CD4-positive, CD25-positive, alpha-beta regulatory T cell (primary cell): Measurements from ENCODE around the gene CCBE1. TPM values are rescaled to one million over a fixed set of nuclear protein-coding genes. Genes with fewer than 3 reads are reported as not detected.

ENCODE experiments used
- ATAC-seq, 2 donors: fragments of 150-1000 bp; cut with Tn5 transposase; one replicate each; pipeline ENCODE4 v1.10.0; 2021; ENCODE audit warnings: low read depth in 2 of 2, moderate number of reproducible peaks in 2 of 2, moderate library complexity in 1 of 2
- DNase-seq, 3 donors: peaks; one replicate each; pipeline versions ENCODE4 v3.0.0 to v3.0.0-alpha.2; 2012 to 2022; ENCODE audit warnings: mixed read lengths in 1 of 3
- H3K27ac ChIP-seq: one replicate; pipeline ENCODE4 v1.7.0; 2013; ENCODE audit warnings: mild to moderate bottlenecking, low read length; ENCODE audit not compliant: insufficient read depth, poor library complexity, severe bottlenecking
- H3K27me3 ChIP-seq: one replicate; pipeline ENCODE4 v1.7.0; 2013; ENCODE audit warnings: low read length; ENCODE audit not compliant: control insufficient read depth, insufficient read depth
- H3K36me3 ChIP-seq: one replicate; pipeline ENCODE4 v1.7.0; 2013; ENCODE audit warnings: mild to moderate bottlenecking, low read length, moderate library complexity; ENCODE audit not compliant: control insufficient read depth, insufficient read depth
- H3K4me1 ChIP-seq: 2 replicates; pipeline ENCODE4 v1.7.0; 2013; ENCODE audit warnings: mild to moderate bottlenecking, low read length; ENCODE audit not compliant: insufficient read depth, control insufficient read depth, poor library complexity, severe bottlenecking
- H3K4me3 ChIP-seq: one replicate; pipeline ENCODE4 v1.7.0; 2013; ENCODE audit warnings: low read depth, mild to moderate bottlenecking, low read length, moderate library complexity
- H3K9me3 ChIP-seq, 2 experiments: 1 replicate in 1 of 2; 2 replicates in 1 of 2; pipeline ENCODE4 v1.7.0; 2013; ENCODE audit warnings: low read length in 2 of 2, mild to moderate bottlenecking in 1 of 2, moderate library complexity in 1 of 2; ENCODE audit not compliant: control insufficient read depth in 2 of 2
- H3K27ac Mint-ChIP-seq, 3 donors: one replicate each; pipeline ENCODE4 v1.8.0; 2020 to 2022; ENCODE audit warnings: mild to moderate bottlenecking in 3 of 3, mixed read lengths in 3 of 3, moderate library complexity in 2 of 3
- H3K27me3 Mint-ChIP-seq: one replicate; pipeline ENCODE4 v1.8.0; 2022; ENCODE audit warnings: mild to moderate bottlenecking, mixed read lengths
- H3K36me3 Mint-ChIP-seq: one replicate; pipeline ENCODE4 v1.8.0; 2020; ENCODE audit warnings: mixed read lengths
- H3K4me1 Mint-ChIP-seq, 4 donors: one replicate each; pipeline ENCODE4 v1.8.0; 2020 to 2022; ENCODE audit warnings: mixed read lengths in 4 of 4, mild to moderate bottlenecking in 1 of 4
- H3K4me3 Mint-ChIP-seq, 4 donors: one replicate each; pipeline ENCODE4 v1.8.0; 2020 to 2022; ENCODE audit warnings: mild to moderate bottlenecking in 4 of 4, mixed read lengths in 4 of 4, moderate library complexity in 3 of 4
- H3K9me3 Mint-ChIP-seq, 7 donors: one replicate each; pipeline ENCODE4 v1.8.0; 2020 to 2022; ENCODE audit warnings: mixed read lengths in 7 of 7, mild to moderate bottlenecking in 3 of 7, moderate library complexity in 2 of 7
- polyA plus RNA-seq, 4 donors: library from polyadenylated mRNA; unstranded; fragments of 300-500 nt; fragmentation: Illumina TruSeq; gene quantifications; one replicate each; pipeline ENCODE4 v1.2.3, GENCODE V29; 2021
- total RNA-seq: library from RNA; stranded (reverse); gene quantifications from one replicate; pipeline ENCODE4 v1.2.3, GENCODE V29; 2022

The CCBE1 gene
- total and polyA plus RNA-seq, 5 donors from 2014 or later = not detected

DNA sequence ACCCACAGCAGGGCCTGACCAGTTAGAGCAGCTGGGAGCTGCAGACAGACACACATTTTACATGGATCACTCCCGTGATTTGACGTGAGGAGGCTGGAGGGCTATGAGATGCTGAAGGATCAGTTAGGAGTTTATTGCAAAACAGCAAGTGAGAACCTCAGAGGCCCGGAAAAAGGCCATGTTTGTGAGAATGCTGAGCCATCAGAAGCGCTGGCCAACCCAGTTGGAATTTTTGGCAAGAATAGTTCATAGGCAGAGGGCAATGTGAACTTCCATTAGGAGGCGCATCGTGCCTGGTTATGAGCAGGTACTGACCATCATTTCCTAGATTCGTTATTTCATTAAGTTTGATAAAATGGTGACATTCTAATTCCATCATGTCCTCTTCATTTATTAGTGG lies 314.8 kb downstream of the CCBE1 start:
- Histone ChIP-seq H3K27ac (no peak overlapping the region), H3K27me3 (peaks cover 6% of the 10 kb centered on the region), H3K36me3 (no peaks in the 10 kb centered on the region), H3K4me3 (no peak overlapping the region), H3K4me1 (no peaks in the 10 kb centered on the region), H3K9me3 (no peaks in the 10 kb centered on the region)
- no peaks in the 10 kb centered on the region for H3K36me3 Mint-ChIP-seq
- H3K27me3 Mint-ChIP-seq = peaks cover 20% of the 10 kb centered on the region
- ATAC-seq (no peak), DNase-seq (no peak)
- H3K4me1 Mint-ChIP-seq = no peaks in the 10 kb centered on the region
- no peak overlapping the region for H3K27ac Mint-ChIP-seq
- H3K9me3 Mint-ChIP-seq = peaks cover 0 to 1% (median 0%) of the 10 kb centered on the region in 7 donors
- H3K4me3 Mint-ChIP-seq = no peak overlapping the region

DNA sequence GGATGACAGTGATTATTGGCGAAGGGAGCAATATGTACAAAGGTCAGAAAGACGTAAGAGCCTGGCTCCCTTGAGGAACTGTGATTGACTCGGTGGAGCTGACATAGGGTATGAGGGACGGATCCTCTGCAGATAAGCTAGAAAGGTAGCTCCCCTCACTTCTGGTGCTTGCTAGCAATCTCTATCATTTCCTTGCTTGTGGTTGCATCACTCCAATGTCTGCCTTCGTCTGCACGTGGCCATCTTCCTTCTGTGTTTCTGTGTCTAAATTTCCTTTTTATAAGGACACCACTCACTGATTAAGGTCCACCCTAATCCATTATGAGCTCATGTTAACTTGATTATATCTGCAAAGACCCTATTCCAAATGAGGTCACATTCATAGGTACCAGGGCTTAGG lies 315.3 kb downstream of the CCBE1 start:
- Mint-ChIP-seq H3K4me3 (no peak overlapping the region), H3K4me1 (no peaks in the 10 kb centered on the region), H3K9me3 (peaks cover 0 to 1% (median 0%) of the 10 kb centered on the region in 7 donors), H3K36me3 (no peaks in the 10 kb centered on the region), H3K27ac (no peak overlapping the region), H3K27me3 (peaks cover 16% of the 10 kb centered on the region)
- ATAC-seq (no peak), DNase-seq (no peak)
- Histone ChIP-seq H3K4me3 (no peak overlapping the region), H3K27me3 (peaks cover 6% of the 10 kb centered on the region), H3K4me1 (no peaks in the 10 kb centered on the region), H3K9me3 (no peaks in the 10 kb centered on the region), H3K36me3 (no peaks in the 10 kb centered on the region), H3K27ac (no peak overlapping the region)

Other genes starting within 250 kb of the CCBE1 start
- gene PMAIP1, start 202.6 kb upstream of the CCBE1 start, total RNA-seq = 326 TPM
- gene PMAIP1, start 202.6 kb upstream of the CCBE1 start, polyA plus RNA-seq = 10 to 100 TPM; 23.3 to 84.5 (median 52.6) TPM